Measurements from ENCODE around the gene PLCD1.

GRCh38 chr3:38047896-38048295 is 18.5 kb upstream of the PLCD1 start:
- no peak for TF ChIP-seq CTCF (conservative IDR thresholded peaks at IDR 0.05)
- no peak for TF ChIP-seq ZFX (IDR thresholded peaks at IDR 0.05)
